ENCODE results near the gene CYP24A1.

CYP24A1 gene

GRCh38 chr20:54189630-54190029 is 15.8 kb upstream of the CYP24A1 start:
- WGBS, 2 experiments (ENCODE audit: insufficient coverage in 2 of 2): 43% methylated on average over 1 of the region's 2 CpGs; no CpG with 5 or more reads in 1 of the 2 experiments

GRCh38 chr20:54188132-54188849 is 14.5 kb upstream of the CYP24A1 start:
- Histone ChIP-seq H3K9me3 (ENCODE audit: control insufficient read depth, low read length) (no peaks in the 10 kb centered on the region), H3K27ac (ENCODE audit: low read depth, low read length, severe bottlenecking) (no peak overlapping the region), H3K4me1 (ENCODE audit: control insufficient read depth, insufficient read depth, low read length, poor library complexity, severe bottlenecking) (no peaks in the 10 kb centered on the region), H3K36me3 (ENCODE audit: control insufficient read depth, insufficient read depth, low read length) (no peaks in the 10 kb centered on the region), H3K4me3 (ENCODE audit: extremely low read depth, insufficient read depth, low read length, poor library complexity, severe bottlenecking) (no peak overlapping the region)
- WGBS, 2 experiments (ENCODE audit: insufficient coverage in 2 of 2): 93 to 97% methylated on average over 7 to 10 of the region's 11 CpGs

More at GRCh38 chr20:54189630-54190029, 15.8 kb upstream of the CYP24A1 start:
- H3K36me3 ChIP-seq (ENCODE audit: control insufficient read depth, insufficient read depth, low read length): no peaks in the 10 kb centered on the region
- no peaks in the 10 kb centered on the region for H3K9me3 ChIP-seq (ENCODE audit: control insufficient read depth, low read length)
- H3K4me3 ChIP-seq (ENCODE audit: extremely low read depth, insufficient read depth, low read length, poor library complexity, severe bottlenecking): no peak overlapping the region
- no peak overlapping the region for H3K27ac ChIP-seq (ENCODE audit: low read depth, low read length, severe bottlenecking)
- H3K4me1 ChIP-seq (ENCODE audit: control insufficient read depth, insufficient read depth, low read length, poor library complexity, severe bottlenecking): peaks cover under 1% of the 10 kb centered on the region

GRCh38 chr20:54184904-54185626 is 11.3 kb upstream of the CYP24A1 start:
- Histone ChIP-seq H3K4me1 (ENCODE audit: control insufficient read depth, insufficient read depth, low read length, poor library complexity, severe bottlenecking) (no peaks in the 10 kb centered on the region), H3K36me3 (ENCODE audit: control insufficient read depth, insufficient read depth, low read length) (no peaks in the 10 kb centered on the region), H3K9me3 (ENCODE audit: control insufficient read depth, low read length) (no peaks in the 10 kb centered on the region), H3K27ac (ENCODE audit: low read depth, low read length, severe bottlenecking) (no peak overlapping the region), H3K4me3 (ENCODE audit: extremely low read depth, insufficient read depth, low read length, poor library complexity, severe bottlenecking) (no peak overlapping the region)
- 90 to 97% methylated on average over 8 to 9 of the region's 10 CpGs for WGBS, 2 experiments (ENCODE audit: insufficient coverage in 2 of 2)

- Histone ChIP-seq H3K4me1 (ENCODE audit: control insufficient read depth, insufficient read depth, low read length, poor library complexity, severe bottlenecking) (no peaks in the 10 kb centered on the region), H3K9me3 (ENCODE audit: control insufficient read depth, low read length) (no peaks in the 10 kb centered on the region), H3K27ac (ENCODE audit: low read depth, low read length, severe bottlenecking) (no peak overlapping the region), H3K4me3 (ENCODE audit: extremely low read depth, insufficient read depth, low read length, poor library complexity, severe bottlenecking) (no peak overlapping the region), H3K36me3 (ENCODE audit: control insufficient read depth, insufficient read depth, low read length) (no peaks in the 10 kb centered on the region)
- 86 to 100% methylated on average over 1 of the region's 3 CpGs for WGBS, 2 experiments (ENCODE audit: insufficient coverage in 2 of 2)
Measured at GRCh38 chr20:54184071-54184470, 10.3 kb upstream of the CYP24A1 start.

- H3K27ac ChIP-seq (ENCODE audit: low read depth, low read length, severe bottlenecking): no peak overlapping the region
- H3K9me3 ChIP-seq (ENCODE audit: control insufficient read depth, low read length): no peaks in the 10 kb centered on the region
- peaks cover 3% of the 10 kb centered on the region for H3K4me1 ChIP-seq (ENCODE audit: control insufficient read depth, insufficient read depth, low read length, poor library complexity, severe bottlenecking)
- no peak overlapping the region for H3K4me3 ChIP-seq (ENCODE audit: extremely low read depth, insufficient read depth, low read length, poor library complexity, severe bottlenecking)
- H3K36me3 ChIP-seq (ENCODE audit: control insufficient read depth, insufficient read depth, low read length): no peaks in the 10 kb centered on the region
- WGBS, 2 experiments (ENCODE audit: insufficient coverage in 2 of 2): no CpG with 5 or more reads among the region's 1 CpG
Measured at GRCh38 chr20:54180931-54181330, 7.1 kb upstream of the CYP24A1 start.

- Histone ChIP-seq H3K4me1 (ENCODE audit: control insufficient read depth, insufficient read depth, low read length, poor library complexity, severe bottlenecking) (peaks cover 4% of the 10 kb centered on the region), H3K4me3 (ENCODE audit: extremely low read depth, insufficient read depth, low read length, poor library complexity, severe bottlenecking) (no peak overlapping the region), H3K36me3 (ENCODE audit: control insufficient read depth, insufficient read depth, low read length) (no peaks in the 10 kb centered on the region), H3K27ac (ENCODE audit: low read depth, low read length, severe bottlenecking) (no peak overlapping the region), H3K9me3 (ENCODE audit: control insufficient read depth, low read length) (no peaks in the 10 kb centered on the region)
- WGBS, 2 experiments (ENCODE audit: insufficient coverage in 2 of 2): 90% methylated on average over 1 of the region's 2 CpGs; no CpG with 5 or more reads in 1 of the 2 experiments
Measured at GRCh38 chr20:54179946-54180345, 6.2 kb upstream of the CYP24A1 start.

GRCh38 chr20:54178256-54178655 is 4.5 kb upstream of the CYP24A1 start:
- H3K27ac ChIP-seq (ENCODE audit: low read depth, low read length, severe bottlenecking): no peak overlapping the region
- H3K4me3 ChIP-seq (ENCODE audit: extremely low read depth, insufficient read depth, low read length, poor library complexity, severe bottlenecking): no peak overlapping the region
- WGBS, 2 experiments (ENCODE audit: insufficient coverage in 2 of 2): 58 to 67% methylated on average over 2 of the region's 2 CpGs
- H3K4me1 ChIP-seq (ENCODE audit: control insufficient read depth, insufficient read depth, low read length, poor library complexity, severe bottlenecking): peaks cover 15% of the 10 kb centered on the region
- no peaks in the 10 kb centered on the region for H3K9me3 ChIP-seq (ENCODE audit: control insufficient read depth, low read length)
- H3K36me3 ChIP-seq (ENCODE audit: control insufficient read depth, insufficient read depth, low read length): no peaks in the 10 kb centered on the region

GRCh38 chr20:54177378-54177777 is 3.6 kb upstream of the CYP24A1 start:
- Histone ChIP-seq H3K4me1 (ENCODE audit: control insufficient read depth, insufficient read depth, low read length, poor library complexity, severe bottlenecking) (peaks cover 15% of the 10 kb centered on the region), H3K36me3 (ENCODE audit: control insufficient read depth, insufficient read depth, low read length) (no peaks in the 10 kb centered on the region), H3K27ac (ENCODE audit: low read depth, low read length, severe bottlenecking) (no peak overlapping the region), H3K4me3 (ENCODE audit: extremely low read depth, insufficient read depth, low read length, poor library complexity, severe bottlenecking) (no peak overlapping the region), H3K9me3 (ENCODE audit: control insufficient read depth, low read length) (no peaks in the 10 kb centered on the region)
- WGBS, 2 experiments (ENCODE audit: insufficient coverage in 2 of 2): 81 to 84% methylated on average over 5 to 6 of the region's 6 CpGs

GRCh38 chr20:54176610-54177009 is 2.8 kb upstream of the CYP24A1 start:
- Histone ChIP-seq H3K4me3 (ENCODE audit: extremely low read depth, insufficient read depth, low read length, poor library complexity, severe bottlenecking) (no peak overlapping the region), H3K36me3 (ENCODE audit: control insufficient read depth, insufficient read depth, low read length) (no peaks in the 10 kb centered on the region), H3K9me3 (ENCODE audit: control insufficient read depth, low read length) (no peaks in the 10 kb centered on the region), H3K27ac (ENCODE audit: low read depth, low read length, severe bottlenecking) (no peak overlapping the region), H3K4me1 (ENCODE audit: control insufficient read depth, insufficient read depth, low read length, poor library complexity, severe bottlenecking) (peaks cover 15% of the 10 kb centered on the region)
- no CpG with 5 or more reads among the region's 2 CpGs for WGBS, 2 experiments (ENCODE audit: insufficient coverage in 2 of 2)

- Histone ChIP-seq H3K4me3 (ENCODE audit: extremely low read depth, insufficient read depth, low read length, poor library complexity, severe bottlenecking) (peak overlapping the region; percentile 30), H3K9me3 (ENCODE audit: control insufficient read depth, low read length) (no peaks in the 10 kb centered on the region), H3K4me1 (ENCODE audit: control insufficient read depth, insufficient read depth, low read length, poor library complexity, severe bottlenecking) (peaks cover 16% of the 10 kb centered on the region), H3K27ac (ENCODE audit: low read depth, low read length, severe bottlenecking) (no peak overlapping the region), H3K36me3 (ENCODE audit: control insufficient read depth, insufficient read depth, low read length) (no peaks in the 10 kb centered on the region)
- 9 to 11% methylated on average over 7 to 8 of the region's 18 CpGs for WGBS, 2 experiments (ENCODE audit: insufficient coverage in 2 of 2)
Measured at GRCh38 chr20:54174457-54175175, 830 bp upstream of the CYP24A1 start.

Data from mesodermal cell (in vitro differentiated cells).